ENCODE results near the gene TBC1D9.

DNA sequence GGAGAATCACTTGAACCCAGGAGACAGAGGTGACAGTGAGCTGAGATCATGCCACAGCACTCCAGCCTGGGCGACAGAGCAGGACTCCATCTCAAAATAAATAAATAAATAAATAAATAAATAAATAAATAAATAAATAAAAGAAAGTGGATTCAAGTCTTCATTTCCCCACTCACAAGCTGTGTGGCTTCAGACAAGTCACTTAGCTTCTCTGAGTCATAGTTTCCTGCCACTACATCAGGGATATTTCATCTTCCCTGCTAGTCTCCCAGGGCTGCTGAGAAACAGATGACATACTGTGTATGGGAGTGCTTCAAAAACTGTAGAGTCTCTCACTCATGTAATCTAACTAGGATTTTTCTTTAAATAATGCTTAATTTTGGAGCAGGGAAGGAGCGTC is 37.2 kb downstream of the TBC1D9 start:
- TF ChIP-seq, protein P1, sequence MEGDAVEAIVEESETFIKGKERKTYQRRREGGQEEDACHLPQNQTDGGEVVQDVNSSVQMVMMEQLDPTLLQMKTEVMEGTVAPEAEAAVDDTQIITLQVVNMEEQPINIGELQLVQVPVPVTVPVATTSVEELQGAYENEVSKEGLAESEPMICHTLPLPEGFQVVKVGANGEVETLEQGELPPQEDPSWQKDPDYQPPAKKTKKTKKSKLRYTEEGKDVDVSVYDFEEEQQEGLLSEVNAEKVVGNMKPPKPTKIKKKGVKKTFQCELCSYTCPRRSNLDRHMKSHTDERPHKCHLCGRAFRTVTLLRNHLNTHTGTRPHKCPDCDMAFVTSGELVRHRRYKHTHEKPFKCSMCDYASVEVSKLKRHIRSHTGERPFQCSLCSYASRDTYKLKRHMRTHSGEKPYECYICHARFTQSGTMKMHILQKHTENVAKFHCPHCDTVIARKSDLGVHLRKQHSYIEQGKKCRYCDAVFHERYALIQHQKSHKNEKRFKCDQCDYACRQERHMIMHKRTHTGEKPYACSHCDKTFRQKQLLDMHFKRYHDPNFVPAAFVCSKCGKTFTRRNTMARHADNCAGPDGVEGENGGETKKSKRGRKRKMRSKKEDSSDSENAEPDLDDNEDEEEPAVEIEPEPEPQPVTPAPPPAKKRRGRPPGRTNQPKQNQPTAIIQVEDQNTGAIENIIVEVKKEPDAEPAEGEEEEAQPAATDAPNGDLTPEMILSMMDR (IDR thresholded peaks at IDR 0.05; ENCODE audit: low read depth, low read length, poor library complexity, severe bottlenecking): no peak
- TF ChIP-seq EZH2phosphoT487 (IDR thresholded peaks at IDR 0.05; ENCODE audit: borderline replicate concordance, low read length): no peak

Data from DOHH2 (cell line).